HG03442 (cell line): ENCODE data around the gene RTN4IP1.

Source experiments
- ATAC-seq: cut with Tn5 transposase; IDR thresholded peaks from one replicate; pipeline ENCODE4 v1.9.1; 2021; ENCODE audit warnings: mild to moderate bottlenecking, moderate library complexity; ENCODE audit not compliant: unreplicated experiment

Gene RTN4IP1

GRCh38 chr6:106525882-106526275 lies 103.4 kb downstream of the RTN4IP1 start:
- ATAC-seq: no peak

- ATAC-seq: peak; percentile 40
These were observed 104.0 kb downstream of the RTN4IP1 start for GRCh38 chr6:106525107-106525881.

- ATAC-seq: no peak
These were observed 106.6 kb downstream of the RTN4IP1 start for GRCh38 chr6:106522562-106523250.
